Osteocyte (in vitro differentiated cells): ENCODE measurements around the gene ZFP3. TPM values are rescaled to one million over a fixed set of nuclear protein-coding genes. Genes with fewer than 3 reads are reported as not detected.
"Not testable (repeated sequence)": the region's sequence is repeated elsewhere in the genome, so short reads cannot be mapped to it uniquely, and the experiment has no call there.

Experiments
- DNase-seq: peaks from one replicate; pipeline ENCODE4 v3.0.0; 2021; ENCODE audit warnings: mixed read lengths; ENCODE audit not compliant: unreplicated experiment; ENCODE audit errors: extremely low spot score
- H3K27ac Mint-ChIP-seq: one replicate; pipeline ENCODE4 v1.8.0; 2021; ENCODE audit warnings: mild to moderate bottlenecking, mixed read lengths; ENCODE audit not compliant: unreplicated experiment
- H3K27me3 Mint-ChIP-seq: one replicate; pipeline ENCODE4 v1.8.0; 2021; ENCODE audit warnings: mixed read lengths; ENCODE audit not compliant: unreplicated experiment
- H3K36me3 Mint-ChIP-seq: one replicate; pipeline ENCODE4 v1.8.0; 2021; ENCODE audit warnings: mixed read lengths; ENCODE audit not compliant: unreplicated experiment
- H3K4me1 Mint-ChIP-seq: one replicate; pipeline ENCODE4 v1.8.0; 2021; ENCODE audit warnings: mixed read lengths; ENCODE audit not compliant: unreplicated experiment
- H3K4me3 Mint-ChIP-seq: one replicate; pipeline ENCODE4 v1.8.0; 2021; ENCODE audit warnings: mild to moderate bottlenecking, moderate library complexity, mixed read lengths; ENCODE audit not compliant: unreplicated experiment
- H3K9me3 Mint-ChIP-seq: one replicate; pipeline ENCODE4 v1.8.0; 2021; ENCODE audit warnings: mixed read lengths; ENCODE audit not compliant: unreplicated experiment
- CTCF ChIP-seq: fragments of 200-600 bp; sonication (generic); IDR thresholded peaks from 2 replicates; pipeline ENCODE4 v1.5.0; 2021; ENCODE audit warnings: antibody characterized with exemption, mild to moderate bottlenecking, moderate library complexity
- total RNA-seq: library from RNA; stranded (reverse); gene quantifications from 2 replicates; pipeline ENCODE4 v1.2.1, GENCODE V29; 2021

Gene ZFP3
- total RNA-seq, 1 donor from 2014 or later, result 0.78 TPM

DNA sequence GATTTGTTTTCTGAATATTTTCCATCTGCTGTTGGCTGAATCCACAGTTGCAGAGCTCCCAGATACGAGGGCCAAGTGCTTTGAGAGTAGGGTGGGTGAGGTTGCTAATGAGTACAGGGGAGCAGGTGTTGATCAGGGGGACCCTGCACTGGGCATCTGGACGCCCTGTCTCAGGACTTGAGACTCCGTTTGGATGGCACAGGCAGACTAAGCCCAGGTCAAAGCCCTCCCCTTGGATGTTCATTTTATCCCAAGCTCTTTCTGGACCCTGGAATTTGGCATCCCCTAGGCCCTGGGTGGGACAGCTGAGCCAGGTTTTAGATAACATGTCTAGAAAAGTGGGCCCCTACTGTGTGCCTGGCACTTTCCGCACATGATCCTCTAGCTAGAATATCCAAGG, 49.6 kb downstream of the ZFP3 start:
- TF ChIP-seq CTCF, result no peak
- H3K27ac Mint-ChIP-seq, result no peak overlapping the region
- H3K36me3 Mint-ChIP-seq, result no peaks in the 10 kb centered on the region
- H3K4me1 Mint-ChIP-seq, result no peaks in the 10 kb centered on the region
- peak; percentile 56 for DNase-seq
- H3K9me3 Mint-ChIP-seq, result no peaks in the 10 kb centered on the region
- peaks cover 9% of the 10 kb centered on the region for H3K27me3 Mint-ChIP-seq
- H3K4me3 Mint-ChIP-seq, result no peak overlapping the region

GRCh38 chr17:5128387-5128786, 50.1 kb downstream of the ZFP3 start:
- peak; percentile 67 for DNase-seq
- H3K36me3 Mint-ChIP-seq, H3K27ac Mint-ChIP-seq, H3K27me3 Mint-ChIP-seq, H3K9me3 Mint-ChIP-seq, H3K4me1 Mint-ChIP-seq, H3K4me3 Mint-ChIP-seq: not testable (repeated sequence)

GRCh38 chr17:5128905-5129535, 50.8 kb downstream of the ZFP3 start:
- H3K27me3 Mint-ChIP-seq, result peaks cover 9% of the 10 kb centered on the region
- no peak overlapping the region for H3K27ac Mint-ChIP-seq
- peak; percentile 69 for DNase-seq
- no peaks in the 10 kb centered on the region for H3K4me1 Mint-ChIP-seq
- TF ChIP-seq CTCF, result no peak
- no peaks in the 10 kb centered on the region for H3K9me3 Mint-ChIP-seq
- no peak overlapping the region for H3K4me3 Mint-ChIP-seq
- H3K36me3 Mint-ChIP-seq, result no peaks in the 10 kb centered on the region

DNA sequence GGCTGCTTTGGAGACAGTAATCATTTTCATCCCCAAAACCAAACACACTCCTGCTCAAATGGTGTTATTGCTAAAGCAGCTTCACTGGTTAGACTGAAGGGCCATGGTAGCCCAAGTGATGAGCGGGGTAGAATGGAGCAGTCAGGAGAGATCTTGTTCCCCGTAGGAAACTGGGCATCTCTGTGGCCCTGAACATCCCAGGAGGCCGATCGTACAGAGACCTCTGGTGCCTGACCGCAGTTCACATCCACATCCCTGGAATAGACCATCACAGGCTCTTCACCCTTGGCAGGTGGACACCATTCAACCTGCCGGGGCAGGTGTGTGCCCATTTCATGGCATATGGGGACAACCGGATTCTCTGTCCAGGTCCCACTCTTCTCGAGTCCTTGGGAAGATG, 51.5 kb downstream of the ZFP3 start:
- peak; percentile 57 for DNase-seq
- not testable (repeated sequence) for H3K27me3 Mint-ChIP-seq, H3K4me3 Mint-ChIP-seq

DNA sequence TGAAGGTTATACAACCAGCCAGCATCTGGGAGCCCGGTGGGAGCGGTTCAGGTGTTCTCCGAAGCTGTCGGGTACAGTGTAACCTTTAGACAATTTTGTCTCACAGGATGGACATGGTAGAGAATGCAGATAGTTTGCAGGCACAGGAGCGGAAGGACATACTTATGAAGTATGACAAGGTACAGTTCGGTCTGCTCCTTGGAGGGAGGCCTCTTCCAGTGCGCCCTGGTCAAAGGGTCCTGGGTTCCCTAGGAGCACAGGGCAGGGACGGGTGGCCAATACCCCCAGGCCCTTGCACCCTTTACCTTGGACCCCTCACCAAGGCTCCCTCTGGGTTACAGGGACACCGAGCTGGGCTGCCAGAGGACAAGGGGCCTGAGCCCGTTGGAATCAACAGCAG, 52.0 kb downstream of the ZFP3 start:
- DNase-seq, H3K4me1 Mint-ChIP-seq, H3K36me3 Mint-ChIP-seq, H3K27me3 Mint-ChIP-seq, H3K4me3 Mint-ChIP-seq, H3K27ac Mint-ChIP-seq, H3K9me3 Mint-ChIP-seq: not testable (repeated sequence)

More for the DNA sequence above, 51.5 kb downstream of the ZFP3 start:
- H3K9me3 Mint-ChIP-seq, H3K27ac Mint-ChIP-seq, H3K36me3 Mint-ChIP-seq, H3K4me1 Mint-ChIP-seq: not testable (repeated sequence)

- H3K4me3 Mint-ChIP-seq, H3K4me1 Mint-ChIP-seq, H3K27ac Mint-ChIP-seq, H3K36me3 Mint-ChIP-seq, H3K9me3 Mint-ChIP-seq, H3K27me3 Mint-ChIP-seq: not testable (repeated sequence)
- peak; percentile 79 for DNase-seq
Observed at GRCh38 chr17:5130687-5131086, 52.4 kb downstream of the ZFP3 start.

DNA sequence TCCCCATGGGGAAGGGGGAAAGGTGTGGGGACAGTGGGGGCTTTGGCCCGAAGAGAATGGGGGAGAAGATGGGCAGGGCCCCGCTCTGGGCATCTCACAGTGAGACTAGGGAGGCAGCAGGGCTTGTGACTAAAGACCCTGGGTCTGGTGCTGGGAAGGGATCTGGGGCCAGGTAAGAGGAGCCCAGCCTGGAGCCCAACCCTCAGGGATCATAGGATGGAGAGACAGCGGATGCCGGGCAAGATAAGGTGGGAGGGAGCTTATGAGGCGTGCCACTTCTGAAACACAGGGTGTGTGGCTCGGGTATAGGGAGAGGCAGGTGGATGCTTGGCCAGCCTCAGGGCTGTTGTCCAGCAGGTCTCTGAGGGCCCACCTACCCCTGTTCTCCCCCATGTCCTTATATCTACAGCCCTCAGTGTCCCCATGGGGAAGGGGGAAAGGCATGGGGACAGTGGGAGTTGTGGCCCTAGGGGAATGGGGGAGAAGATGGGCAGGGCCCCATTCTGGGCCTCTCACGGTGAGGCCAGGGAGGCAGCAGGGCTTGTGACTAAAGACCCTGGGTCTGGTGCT, 53.0 kb downstream of the ZFP3 start:
- no peak for TF ChIP-seq CTCF
- no peak overlapping the region for H3K4me3 Mint-ChIP-seq
- H3K4me1 Mint-ChIP-seq, result no peaks in the 10 kb centered on the region
- DNase-seq, result peak; percentile 73
- peaks cover 2% of the 10 kb centered on the region for H3K27me3 Mint-ChIP-seq
- no peak overlapping the region for H3K27ac Mint-ChIP-seq
- no peaks in the 10 kb centered on the region for H3K9me3 Mint-ChIP-seq
- no peaks in the 10 kb centered on the region for H3K36me3 Mint-ChIP-seq

DNA sequence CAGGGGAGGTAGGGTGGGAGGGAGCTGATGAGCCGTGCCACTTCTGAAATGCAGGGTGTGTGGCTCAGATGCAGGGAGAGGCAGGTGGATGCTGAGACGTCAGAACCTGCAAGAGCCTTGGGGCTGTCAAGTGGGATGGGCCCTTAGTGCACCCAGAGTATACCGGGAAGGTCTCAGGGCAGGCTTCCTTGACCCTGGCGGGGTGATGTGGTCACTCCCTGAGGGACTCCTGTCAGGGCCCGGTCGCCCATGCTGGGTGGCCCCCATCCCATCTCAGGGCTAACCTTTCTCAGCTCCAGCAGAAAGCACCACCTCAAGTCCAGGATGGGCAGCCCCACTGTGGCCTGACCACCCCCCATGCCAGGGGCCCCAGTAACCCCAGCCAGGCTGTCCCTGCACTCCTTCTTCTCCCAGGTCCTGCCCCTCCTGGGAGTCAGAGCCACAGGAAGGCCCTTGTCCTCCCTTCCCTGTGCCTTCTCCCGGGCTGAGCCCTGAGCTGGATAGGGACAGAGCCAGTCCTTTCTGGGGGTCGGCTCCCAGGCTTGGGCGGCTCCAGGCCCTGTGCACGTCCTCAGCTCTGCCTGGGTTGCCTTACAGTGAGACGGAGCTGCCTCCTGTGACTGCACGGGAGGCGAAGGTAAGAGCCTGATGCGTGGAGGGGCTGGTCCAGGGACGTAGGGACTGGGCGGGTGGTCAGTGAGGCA, 53.7 kb downstream of the ZFP3 start:
- not testable (repeated sequence) for H3K4me3 Mint-ChIP-seq, H3K9me3 Mint-ChIP-seq, H3K27me3 Mint-ChIP-seq, H3K4me1 Mint-ChIP-seq, H3K36me3 Mint-ChIP-seq, H3K27ac Mint-ChIP-seq
- DNase-seq, result peak; percentile 81

DNA sequence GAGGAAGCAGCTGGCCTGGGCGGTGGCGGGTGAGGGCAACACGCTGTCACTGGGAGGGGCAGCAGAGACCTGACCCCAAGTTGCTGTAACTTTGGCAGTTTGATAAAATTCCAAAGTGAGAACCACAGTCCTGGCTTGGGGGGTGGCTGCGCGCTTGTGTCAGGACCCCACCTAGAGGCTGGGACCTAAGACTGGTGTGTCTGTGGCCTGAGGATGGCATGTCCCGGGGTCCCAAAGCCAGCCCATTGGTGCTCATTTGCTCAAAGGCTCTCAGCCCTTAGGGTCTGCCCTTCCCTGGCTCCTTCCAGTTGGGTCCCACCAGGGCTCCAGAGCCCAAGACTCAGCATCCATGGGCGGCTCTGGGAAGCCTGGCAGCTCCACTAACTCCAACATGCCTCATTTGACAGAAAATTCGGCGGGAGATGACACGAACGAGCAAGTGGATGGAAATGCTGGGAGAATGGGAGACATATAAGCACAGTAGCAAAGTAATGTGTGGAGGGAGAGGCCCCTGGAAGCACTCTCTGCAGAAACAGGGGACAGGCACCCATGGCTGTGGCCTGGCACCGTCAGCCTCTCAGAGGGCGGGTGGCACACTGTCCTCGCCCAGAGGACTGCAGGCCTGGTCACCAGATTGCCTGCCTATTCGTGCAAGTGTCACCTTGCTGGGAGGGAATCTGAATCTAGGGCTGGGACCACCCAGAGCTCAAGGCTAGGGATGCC, 54.4 kb downstream of the ZFP3 start:
- H3K27ac Mint-ChIP-seq, H3K4me3 Mint-ChIP-seq, H3K9me3 Mint-ChIP-seq, H3K4me1 Mint-ChIP-seq, H3K27me3 Mint-ChIP-seq, H3K36me3 Mint-ChIP-seq: not testable (repeated sequence)
- peak; percentile 79 for DNase-seq
